ENCODE results near the gene PCDHGB2.
"Not testable (repeated sequence)": the region's sequence is repeated elsewhere in the genome, so short reads cannot be mapped to it uniquely, and the experiment has no call there.

Gene PCDHGB2

GRCh38 chr5:141349917-141350619 lies 9.7 kb upstream of the PCDHGB2 start, which contains the start of gene PCDHGB1:
Gene PCDHGB1, plus strand, starts transcription at chr5:141350099. Its CDS starts 162 bp downstream, at chr5:141350261.
- DNase-seq: peak in 8 of 58 donors; percentile 3 to 25 (median 10)

- no peak for DNase-seq
These were observed 8.2 kb upstream of the PCDHGB2 start for GRCh38 chr5:141351591-141351990.

- DNase-seq: no peak
These were observed 4.8 kb upstream of the PCDHGB2 start, which contains the start of gene PCDHGA4 for GRCh38 chr5:141354900-141355469. Gene PCDHGA4, plus strand, starts transcription at chr5:141355021. Its CDS starts 87 bp downstream, at chr5:141355108.

- no peak for DNase-seq
These were observed 4.2 kb upstream of the PCDHGB2 start for GRCh38 chr5:141355641-141356040.

GRCh38 chr5:141356133-141356532 lies 3.7 kb upstream of the PCDHGB2 start:
- no peak for DNase-seq

- DNase-seq: no peak
These were observed 2.8 kb upstream of the PCDHGB2 start for GRCh38 chr5:141356950-141357349.

- DNase-seq: no peak
These were observed 891 bp downstream of the PCDHGB2 start for GRCh38 chr5:141360685-141361084.

- DNase-seq: no peak
These were observed 2.9 kb downstream of the PCDHGB2 start for GRCh38 chr5:141362719-141363118.

- no peak for DNase-seq
These were observed 4.3 kb downstream of the PCDHGB2 start, which contains the start of gene PCDHGA5 for GRCh38 chr5:141363952-141364660. Gene PCDHGA5, plus strand, starts transcription at chr5:141364162. Its CDS starts 169 bp downstream, at chr5:141364331.

GRCh38 chr5:141366016-141366896 lies 6.5 kb downstream of the PCDHGB2 start:
- no peak for DNase-seq

GRCh38 chr5:141369994-141370848 lies 10.4 kb downstream of the PCDHGB2 start, which contains the start of gene PCDHGB3:
Gene PCDHGB3, plus strand, starts transcription at chr5:141370242. Its CDS starts 153 bp downstream, at chr5:141370395.
- DNase-seq: no peak

- no peak for DNase-seq
These were observed 12.0 kb downstream of the PCDHGB2 start for GRCh38 chr5:141371572-141372475.

GRCh38 chr5:141373673-141374317 lies 14.0 kb downstream of the PCDHGB2 start, which contains the start of gene PCDHGA6:
Gene PCDHGA6, plus strand, starts transcription at chr5:141373891. Its CDS starts 193 bp downstream, at chr5:141374084.
- DNase-seq: no peak

- no peak for DNase-seq
These were observed 14.8 kb downstream of the PCDHGB2 start for GRCh38 chr5:141374627-141375026.

- DNase-seq: not testable (repeated sequence)
These were observed 15.8 kb downstream of the PCDHGB2 start for GRCh38 chr5:141375444-141376155.

- no peak for DNase-seq
These were observed 22.9 kb downstream of the PCDHGB2 start, which contains the start of gene PCDHGA7 for GRCh38 chr5:141382469-141383294. Gene PCDHGA7, plus strand, starts transcription at chr5:141382742. Its CDS starts 158 bp downstream, at chr5:141382900.

All from anterior cingulate cortex (tissue), 58 donors.